Transverse colon (tissue), 4 donors: ENCODE results near the gene PIWIL4.

Source experiments
- EP300 ChIP-seq: sonication (generic); formaldehyde crosslinking; IDR thresholded peaks from one replicate; pipeline ENCODE4 v1.6.1; 2017; ENCODE audit warnings: antibody characterized with exemption, low read depth
- POLR2A ChIP-seq: fragments of 450-650 bp; IDR thresholded peaks from one replicate; pipeline ENCODE4 v1.6.1; 2016; ENCODE audit warnings: antibody characterized with exemption, mild to moderate bottlenecking, moderate library complexity
- POLR2AphosphoS5 ChIP-seq, 3 donors: sonication (generic); formaldehyde crosslinking; IDR thresholded peaks; one replicate each; pipeline ENCODE4 v1.6.1; 2016; ENCODE audit warnings: antibody characterized with exemption in 3 of 3
- TF ChIP-seq, protein P1 (sequence below), 5 experiments: fragments of 200-600 bp in 3 of 5; fragments of 450-650 bp in 2 of 5; sonication (generic) in 3 of 5; IDR thresholded peaks; 1 replicate in 2 of 5; 2 replicates in 3 of 5; pipeline ENCODE4 v1.5.1; 2016 to 2017; ENCODE audit warnings: antibody characterized with exemption in 5 of 5, inconsistent platforms in 3 of 5, mild to moderate bottlenecking in 2 of 5, moderate library complexity in 1 of 5

DNA sequence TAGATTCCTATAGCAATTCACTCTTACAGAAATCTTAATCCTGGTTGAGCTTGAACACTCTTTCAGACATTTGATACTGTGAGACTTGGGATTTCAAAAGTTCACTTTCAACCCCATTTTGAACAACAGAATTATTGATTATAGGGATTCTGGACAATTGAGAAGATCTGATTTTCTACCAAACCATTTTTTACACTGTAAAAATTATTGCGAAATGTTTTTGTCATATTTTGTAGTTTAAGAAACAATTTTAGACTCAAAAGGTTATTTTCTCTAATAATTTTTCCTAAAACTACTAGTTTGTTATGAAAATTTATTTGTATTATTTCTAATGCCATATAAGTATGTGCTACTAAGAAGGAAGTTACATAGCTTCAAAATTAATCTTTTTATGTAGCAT lies 36.4 kb downstream of the PIWIL4 start:
- no peak for TF ChIP-seq EP300
- TF ChIP-seq POLR2A: no peak
- TF ChIP-seq, protein P1, sequence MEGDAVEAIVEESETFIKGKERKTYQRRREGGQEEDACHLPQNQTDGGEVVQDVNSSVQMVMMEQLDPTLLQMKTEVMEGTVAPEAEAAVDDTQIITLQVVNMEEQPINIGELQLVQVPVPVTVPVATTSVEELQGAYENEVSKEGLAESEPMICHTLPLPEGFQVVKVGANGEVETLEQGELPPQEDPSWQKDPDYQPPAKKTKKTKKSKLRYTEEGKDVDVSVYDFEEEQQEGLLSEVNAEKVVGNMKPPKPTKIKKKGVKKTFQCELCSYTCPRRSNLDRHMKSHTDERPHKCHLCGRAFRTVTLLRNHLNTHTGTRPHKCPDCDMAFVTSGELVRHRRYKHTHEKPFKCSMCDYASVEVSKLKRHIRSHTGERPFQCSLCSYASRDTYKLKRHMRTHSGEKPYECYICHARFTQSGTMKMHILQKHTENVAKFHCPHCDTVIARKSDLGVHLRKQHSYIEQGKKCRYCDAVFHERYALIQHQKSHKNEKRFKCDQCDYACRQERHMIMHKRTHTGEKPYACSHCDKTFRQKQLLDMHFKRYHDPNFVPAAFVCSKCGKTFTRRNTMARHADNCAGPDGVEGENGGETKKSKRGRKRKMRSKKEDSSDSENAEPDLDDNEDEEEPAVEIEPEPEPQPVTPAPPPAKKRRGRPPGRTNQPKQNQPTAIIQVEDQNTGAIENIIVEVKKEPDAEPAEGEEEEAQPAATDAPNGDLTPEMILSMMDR (IDR thresholded peaks at IDR 0.05): no peak
- no peak for TF ChIP-seq POLR2AphosphoS5 (IDR thresholded peaks at IDR 0.05)
